OCI-LY7 (cell line): ENCODE measurements around the gene SPO11.

Source experiments
- CTCF ChIP-seq: fragments of 200-600 bp; sonication (generic); conservative IDR thresholded peaks from 2 replicates; pipeline ENCODE4 v1.5.1; 2014; ENCODE audit warnings: mild to moderate bottlenecking, antibody characterized with exemption, low read length, moderate library complexity, mixed read lengths
- EZH2phosphoT487 ChIP-seq: fragments of 200-600 bp; sonication (generic); IDR thresholded peaks from 2 replicates; pipeline ENCODE4 v1.6.1; 2018; ENCODE audit warnings: low read depth, borderline replicate concordance, mild to moderate bottlenecking, mixed run types, antibody characterized with exemption, low read length, moderate library complexity, mixed read lengths

GRCh38 chr20:57374931-57375651, 45.5 kb downstream of the SPO11 start:
- TF ChIP-seq CTCF (no peak), EZH2phosphoT487 (no peak)
